Prostate gland (tissue), 2 donors: ENCODE measurements around the gene PYROXD2. TPM values are rescaled to one million over a fixed set of nuclear protein-coding genes. Genes with fewer than 3 reads are reported as not detected.
"Not testable (repeated sequence)": the region's sequence is repeated elsewhere in the genome, so short reads cannot be mapped to it uniquely, and the experiment has no call there.

Experiments used
- DNase-seq: peaks from one replicate; pipeline ENCODE4 v3.0.0-alpha.2; 2019; ENCODE audit warnings: low spot score
- H3K27ac ChIP-seq, 2 donors: fragments of 200-600 bp; sonication (generic); 2 replicates each; pipeline ENCODE4 v1.5.1; 2017 to 2019
- H3K27me3 ChIP-seq: fragments of 200-600 bp; sonication (generic); replicated peaks from 2 replicates; pipeline ENCODE4 v1.5.1; 2019; ENCODE audit not compliant: insufficient read depth
- H3K36me3 ChIP-seq, 2 donors: fragments of 200-600 bp; sonication (generic); 1 replicate in 1 of 2; 2 replicates in 1 of 2; pipeline versions ENCODE4 v1.5.1 to v1.8.1; 2017 to 2019
- H3K4me1 ChIP-seq: fragments of 200-600 bp; sonication (generic); replicated peaks from 2 replicates; pipeline ENCODE4 v1.5.1; 2019
- H3K4me3 ChIP-seq, 2 donors: fragments of 200-600 bp; sonication (generic); 2 replicates each; pipeline ENCODE4 v1.5.1; 2017 to 2019
- H3K9me3 ChIP-seq: fragments of 200-600 bp; sonication (generic); 2 replicates; pipeline ENCODE4 v1.5.1; 2017
- POLR2A ChIP-seq: fragments of 450-650 bp; IDR thresholded peaks from one replicate; pipeline ENCODE4 v1.6.1; 2016; ENCODE audit warnings: antibody characterized with exemption, mild to moderate bottlenecking
- POLR2AphosphoS5 ChIP-seq: sonication (generic); formaldehyde crosslinking; IDR thresholded peaks from one replicate; pipeline ENCODE4 v1.6.1; 2017; ENCODE audit warnings: antibody characterized with exemption
- WGBS: methylation state at CpG from one replicate; pipeline ENCODE4 v1.1.5; 2018; 5-methylcytosine and 5-hydroxymethylcytosine counted together
- intact Hi-C: fragments of 100-400 bp; cut with DNase I; formaldehyde crosslinking; loops from one replicate; pipeline ENCODE4 v1.14.2; 2022
- total RNA-seq, 2 donors: library from RNA; depleted of rRNA; stranded (reverse); fragments of >200 nt; gene quantifications; one replicate each; pipeline ENCODE4 v1.1.0, GENCODE V29; 2016
- TF ChIP-seq, protein P1 (sequence below), 4 experiments: fragments of 200-600 bp in 2 of 4; fragments of 450-650 bp in 2 of 4; sonication (generic) in 2 of 4; IDR thresholded peaks; 1 replicate in 3 of 4; 2 replicates in 1 of 4; pipeline ENCODE4 v1.5.1; 2016 to 2019; ENCODE audit warnings: antibody characterized with exemption in 4 of 4, mild to moderate bottlenecking in 2 of 4, moderate library complexity in 2 of 4

Gene PYROXD2
- total RNA-seq, 2 donors from 2014 or later, result 15.0 to 21.6 TPM

DNA sequence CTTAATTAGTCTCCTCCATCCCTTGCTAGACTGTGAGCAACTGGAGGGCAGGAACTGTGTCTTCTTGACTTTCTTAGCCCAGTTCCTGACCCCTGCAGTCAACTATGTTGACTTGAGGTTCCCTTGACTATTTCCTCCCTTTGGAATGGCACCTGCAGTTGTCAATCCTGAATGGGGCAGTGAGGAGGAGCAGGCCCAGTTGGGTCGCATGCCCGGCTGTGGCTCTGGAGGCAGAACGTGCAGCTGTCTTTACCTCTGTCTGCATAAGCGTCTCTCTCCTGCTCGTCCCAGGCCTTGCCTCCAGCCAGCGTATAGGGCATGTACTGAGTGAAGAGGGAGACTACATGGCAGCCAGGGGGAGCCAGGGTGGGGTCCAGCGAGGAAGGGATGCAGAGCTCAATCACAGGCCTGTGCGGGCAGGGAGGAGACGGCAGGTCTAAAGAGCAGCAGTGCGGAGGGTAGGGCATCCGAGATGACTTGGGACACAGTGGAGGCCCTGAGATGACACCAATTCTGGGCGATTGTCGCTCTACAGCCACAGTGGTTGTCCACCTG lies 26.8 kb downstream of the PYROXD2 start:
- no peak for DNase-seq
- no peaks in the 10 kb centered on the region for H3K4me1 ChIP-seq
- WGBS, result 91% methylated on average over 13 of the region's 13 CpGs
- H3K36me3 ChIP-seq, result no peaks in the 10 kb centered on the region
- no peaks in the 10 kb centered on the region for H3K9me3 ChIP-seq
- intact Hi-C loops, result no loop called here
- TF ChIP-seq, protein P1, sequence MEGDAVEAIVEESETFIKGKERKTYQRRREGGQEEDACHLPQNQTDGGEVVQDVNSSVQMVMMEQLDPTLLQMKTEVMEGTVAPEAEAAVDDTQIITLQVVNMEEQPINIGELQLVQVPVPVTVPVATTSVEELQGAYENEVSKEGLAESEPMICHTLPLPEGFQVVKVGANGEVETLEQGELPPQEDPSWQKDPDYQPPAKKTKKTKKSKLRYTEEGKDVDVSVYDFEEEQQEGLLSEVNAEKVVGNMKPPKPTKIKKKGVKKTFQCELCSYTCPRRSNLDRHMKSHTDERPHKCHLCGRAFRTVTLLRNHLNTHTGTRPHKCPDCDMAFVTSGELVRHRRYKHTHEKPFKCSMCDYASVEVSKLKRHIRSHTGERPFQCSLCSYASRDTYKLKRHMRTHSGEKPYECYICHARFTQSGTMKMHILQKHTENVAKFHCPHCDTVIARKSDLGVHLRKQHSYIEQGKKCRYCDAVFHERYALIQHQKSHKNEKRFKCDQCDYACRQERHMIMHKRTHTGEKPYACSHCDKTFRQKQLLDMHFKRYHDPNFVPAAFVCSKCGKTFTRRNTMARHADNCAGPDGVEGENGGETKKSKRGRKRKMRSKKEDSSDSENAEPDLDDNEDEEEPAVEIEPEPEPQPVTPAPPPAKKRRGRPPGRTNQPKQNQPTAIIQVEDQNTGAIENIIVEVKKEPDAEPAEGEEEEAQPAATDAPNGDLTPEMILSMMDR (IDR thresholded peaks at IDR 0.05), result no peak
- TF ChIP-seq POLR2AphosphoS5 (no peak), POLR2A (no peak)
- no peak overlapping the region for H3K27ac ChIP-seq
- no peaks in the 10 kb centered on the region for H3K27me3 ChIP-seq
- no peak overlapping the region for H3K4me3 ChIP-seq

DNA sequence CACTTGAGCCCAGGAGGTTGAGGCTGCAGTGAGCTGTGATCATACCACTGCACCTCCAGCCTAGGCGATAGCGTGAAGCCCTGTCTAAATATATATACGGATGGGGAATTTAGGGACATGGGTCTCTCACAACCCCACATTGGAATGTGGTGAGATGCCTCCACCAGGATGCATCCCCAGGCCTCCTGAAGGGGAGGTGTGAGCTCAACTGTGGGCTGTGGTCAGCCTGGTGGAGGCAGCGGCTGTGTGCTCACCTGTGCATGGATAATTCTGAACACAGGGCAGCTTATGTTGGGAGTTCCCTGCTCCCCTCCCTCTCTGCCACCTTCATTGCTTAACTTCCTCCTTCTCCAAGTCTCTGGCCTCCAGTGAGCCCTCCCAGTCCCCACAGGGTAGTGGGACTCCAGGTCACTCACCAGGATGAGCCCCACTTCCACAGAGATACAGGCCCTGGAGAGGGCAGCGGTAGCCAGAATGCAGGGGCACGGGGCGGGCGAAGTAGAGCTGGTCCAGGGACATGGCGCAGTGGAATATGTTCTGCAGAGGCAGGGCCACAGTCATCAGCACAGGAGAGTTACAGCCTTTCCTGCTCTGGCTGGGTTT lies 30.4 kb downstream of the PYROXD2 start:
- Histone ChIP-seq H3K9me3 (no peaks in the 10 kb centered on the region), H3K4me1 (no peaks in the 10 kb centered on the region), H3K4me3 (no peak overlapping the region), H3K27me3 (no peaks in the 10 kb centered on the region), H3K36me3 (no peaks in the 10 kb centered on the region), H3K27ac (no peak overlapping the region)
- DNase-seq, result no peak
- TF ChIP-seq POLR2A, result no peak
- TF ChIP-seq, protein P1 (IDR thresholded peaks at IDR 0.05), result no peak
- no peak for TF ChIP-seq POLR2AphosphoS5
- intact Hi-C loops, result no loop called here
- WGBS, result 86% methylated on average over 9 of the region's 9 CpGs

DNA sequence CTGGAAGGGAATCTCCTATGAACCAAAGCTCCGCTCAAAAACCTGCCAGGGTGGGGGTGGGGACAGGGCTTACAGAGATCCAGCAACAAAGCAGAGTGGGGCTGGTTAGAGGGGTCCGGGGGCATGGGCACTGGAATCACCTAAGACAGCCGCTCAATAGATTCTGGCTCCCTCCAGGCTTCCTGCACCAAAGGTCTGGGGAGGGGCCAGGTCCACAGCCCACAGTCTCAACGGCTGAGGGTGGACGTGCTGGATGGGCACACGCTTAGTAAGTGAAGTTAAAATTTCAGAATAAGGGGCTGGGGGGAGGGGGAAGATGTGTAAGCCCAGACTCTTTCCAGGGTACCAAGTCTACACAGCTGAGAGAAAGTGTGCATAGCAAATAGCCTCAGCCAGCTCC lies 31.1 kb downstream of the PYROXD2 start:
- WGBS, result 83% methylated on average over 6 of the region's 6 CpGs
- H3K27me3 ChIP-seq, result no peaks in the 10 kb centered on the region
- H3K36me3 ChIP-seq, result no peaks in the 10 kb centered on the region
- TF ChIP-seq POLR2A, result no peak
- TF ChIP-seq, protein P1 (IDR thresholded peaks at IDR 0.05), result no peak
- TF ChIP-seq POLR2AphosphoS5, result no peak
- H3K27ac ChIP-seq, result no peak overlapping the region
- H3K4me1 ChIP-seq, result no peaks in the 10 kb centered on the region
- no peak overlapping the region for H3K4me3 ChIP-seq
- intact Hi-C loops, result no loop called here
- no peak for DNase-seq
- H3K9me3 ChIP-seq, result no peaks in the 10 kb centered on the region

DNA sequence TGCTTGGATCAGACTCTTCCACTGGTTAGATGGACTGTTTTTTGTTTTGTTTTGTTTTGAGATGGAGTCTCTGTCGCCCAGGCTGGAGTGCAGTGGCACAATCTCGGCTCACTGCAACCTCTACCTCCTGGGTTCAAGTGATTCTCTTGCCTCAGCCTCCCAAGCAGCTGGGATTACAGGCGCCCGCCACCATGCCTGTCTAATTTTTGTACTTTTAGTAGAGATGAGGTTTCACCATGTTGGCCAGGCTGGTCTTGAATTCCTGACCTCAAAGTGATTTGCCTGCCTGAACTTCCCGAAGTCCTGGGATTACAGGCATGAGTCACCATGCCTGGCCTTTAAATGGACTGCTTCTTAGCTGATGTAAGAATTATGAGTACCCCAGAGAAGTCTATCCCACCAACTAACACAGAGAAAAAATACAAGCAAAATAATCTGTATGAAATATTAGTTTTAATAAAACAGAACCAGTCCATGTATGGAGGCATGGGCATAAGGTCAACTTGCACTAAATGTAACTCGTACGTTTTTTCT lies 31.8 kb downstream of the PYROXD2 start:
- H3K27me3 ChIP-seq, DNase-seq, H3K4me3 ChIP-seq, H3K27ac ChIP-seq, intact Hi-C loops, H3K9me3 ChIP-seq, H3K4me1 ChIP-seq, H3K36me3 ChIP-seq: not testable (repeated sequence)
- 86% methylated on average over 7 of the region's 7 CpGs for WGBS

DNA sequence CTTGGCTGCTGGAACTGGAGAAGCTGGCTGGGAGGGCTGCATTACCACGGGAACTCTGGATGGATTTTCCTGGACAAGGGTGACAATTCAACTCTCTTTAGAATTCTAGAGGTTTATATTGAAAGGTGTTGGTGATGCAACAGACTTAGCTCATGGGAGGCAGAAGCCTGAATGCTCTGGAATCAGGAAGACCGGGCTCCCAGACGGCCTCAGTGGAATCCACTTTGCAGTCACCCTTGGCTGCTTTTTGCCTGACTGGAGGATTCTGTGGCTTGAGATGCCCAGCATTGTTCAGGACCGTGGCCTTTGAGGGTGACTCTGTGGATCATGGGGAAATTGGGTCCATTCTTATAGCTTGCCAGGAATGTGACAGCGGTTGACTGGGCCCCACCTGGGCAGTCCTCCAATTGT lies 32.3 kb downstream of the PYROXD2 start:
- TF ChIP-seq, protein P1 (IDR thresholded peaks at IDR 0.05), result no peak
- TF ChIP-seq POLR2AphosphoS5, result no peak
- TF ChIP-seq POLR2A, result no peak
- no peak overlapping the region for H3K27ac ChIP-seq
- WGBS, result 80% methylated on average over 5 of the region's 5 CpGs
- no peak for DNase-seq
- H3K4me1 ChIP-seq, result no peaks in the 10 kb centered on the region
- H3K9me3 ChIP-seq, result no peaks in the 10 kb centered on the region
- no peak overlapping the region for H3K4me3 ChIP-seq
- H3K27me3 ChIP-seq, result no peaks in the 10 kb centered on the region
- H3K36me3 ChIP-seq, result no peaks in the 10 kb centered on the region
- intact Hi-C loops, result no loop called here
